ENCODE measurements around the gene TMEM184A.

TMEM184A gene

DNA sequence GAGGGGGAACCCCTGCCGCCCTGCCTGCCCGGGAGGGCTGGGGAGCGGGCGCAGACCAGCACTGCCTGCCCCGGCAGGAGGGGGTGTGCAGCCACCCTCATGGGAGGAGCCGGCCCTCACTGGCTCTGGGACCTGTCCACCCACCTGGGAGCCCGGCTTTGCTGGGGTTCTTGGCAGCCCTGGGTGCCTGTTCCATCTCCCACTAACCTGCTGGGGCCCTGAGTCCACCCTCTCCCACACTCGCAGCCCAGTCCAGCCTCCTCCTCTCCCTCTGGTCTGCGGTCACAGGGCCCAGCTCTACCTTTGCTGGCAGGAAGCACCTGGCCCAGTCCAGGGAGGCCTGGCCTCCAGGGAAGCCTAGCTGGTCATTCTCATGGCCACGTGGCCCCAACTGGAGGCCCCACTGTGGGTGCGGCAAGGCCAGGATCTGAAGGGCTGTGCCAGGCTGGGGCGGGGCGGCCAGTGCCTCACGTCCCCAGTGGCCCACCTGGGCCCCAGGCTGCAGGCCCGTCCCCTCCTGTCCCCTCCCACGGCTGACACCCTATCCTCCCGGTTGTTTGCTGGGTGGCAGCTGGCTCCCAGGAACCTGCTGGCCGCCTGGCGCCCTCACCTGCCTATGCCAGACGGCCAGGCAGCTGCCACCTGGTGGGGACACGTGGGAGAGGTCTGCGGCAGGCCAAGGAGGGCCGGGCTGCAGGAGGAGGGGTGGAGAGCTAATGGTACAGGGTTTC, at the start of gene TMEM184A:
Gene TMEM184A, minus strand, starts transcription at position 393 of the 731 bp plus-strand sequence. CDS start 721 bp downstream, outside the sequence.
- no peak for FAIRE-seq

- FAIRE-seq: no peak
These were observed 48.4 kb upstream of the TMEM184A start for GRCh38 chr7:1604383-1604782.

DNA sequence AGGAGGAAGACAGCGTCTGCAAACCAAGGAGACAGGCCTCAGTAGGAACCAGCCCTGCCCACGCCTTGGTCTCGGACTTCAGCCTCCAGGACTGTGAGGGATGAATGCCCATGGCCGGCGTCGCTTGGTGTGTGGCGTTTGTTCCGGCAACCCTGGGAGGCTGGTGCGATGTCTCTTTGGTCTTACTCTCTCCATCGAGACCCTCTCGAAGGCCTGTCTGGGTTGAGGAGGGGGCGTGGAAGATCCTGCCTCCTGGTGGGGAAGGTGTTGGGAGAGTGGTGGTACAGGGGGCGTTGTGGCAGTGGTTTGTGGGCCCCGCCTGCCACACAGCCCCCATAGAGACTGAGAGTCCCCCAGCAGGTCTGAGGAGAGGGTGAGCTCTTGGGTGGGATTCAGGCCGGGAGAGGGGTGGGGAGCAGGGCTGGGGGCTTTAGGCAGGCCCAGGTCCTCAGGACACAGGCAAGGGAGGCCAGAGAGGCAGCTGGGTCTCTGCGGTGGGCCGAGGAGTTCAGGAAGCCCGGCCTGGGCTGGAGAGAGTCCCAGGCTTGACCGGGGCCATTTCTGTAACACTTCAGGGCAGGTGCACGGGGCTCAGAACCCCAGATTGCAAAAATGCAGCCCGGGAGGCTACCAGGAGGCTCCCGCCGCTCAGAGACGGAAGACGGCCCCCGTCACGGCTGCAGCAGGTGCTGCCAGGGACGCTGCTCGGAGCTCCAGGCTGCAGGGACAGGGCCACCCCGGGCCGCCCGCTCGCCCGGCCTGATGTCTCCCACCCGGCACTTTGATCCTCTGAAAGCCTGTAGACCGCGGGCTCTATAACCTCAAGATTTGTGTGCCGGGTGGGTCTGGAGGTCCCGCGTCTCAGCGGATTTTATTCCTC, 47.6 kb upstream of the TMEM184A start:
- FAIRE-seq: no peak

GRCh38 chr7:1602386-1602785, 46.4 kb upstream of the TMEM184A start:
- FAIRE-seq: no peak

DNA sequence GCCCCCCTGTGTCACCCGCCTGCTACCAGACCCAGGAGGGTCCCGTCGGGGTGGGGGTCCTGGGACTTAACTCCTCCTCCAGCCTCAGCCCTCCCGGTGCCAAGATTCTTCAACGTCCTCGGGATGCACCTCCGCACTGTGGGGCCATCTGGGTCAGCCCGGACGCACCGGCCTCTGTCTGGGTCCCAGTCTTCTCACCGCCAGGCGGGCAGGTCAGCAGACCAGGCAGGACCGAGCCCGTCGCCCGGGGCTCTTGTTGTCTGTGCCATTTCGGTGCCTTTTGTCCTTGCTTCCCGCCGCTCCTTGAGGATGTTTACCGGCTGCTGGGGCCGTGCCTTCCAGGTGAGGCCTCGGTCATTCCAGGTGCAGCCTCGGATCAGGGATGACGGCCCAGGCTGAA, 46.0 kb upstream of the TMEM184A start:
- no peak for FAIRE-seq

- FAIRE-seq: no peak
These were observed 43.8 kb upstream of the TMEM184A start for GRCh38 chr7:1599640-1600395.

DNA sequence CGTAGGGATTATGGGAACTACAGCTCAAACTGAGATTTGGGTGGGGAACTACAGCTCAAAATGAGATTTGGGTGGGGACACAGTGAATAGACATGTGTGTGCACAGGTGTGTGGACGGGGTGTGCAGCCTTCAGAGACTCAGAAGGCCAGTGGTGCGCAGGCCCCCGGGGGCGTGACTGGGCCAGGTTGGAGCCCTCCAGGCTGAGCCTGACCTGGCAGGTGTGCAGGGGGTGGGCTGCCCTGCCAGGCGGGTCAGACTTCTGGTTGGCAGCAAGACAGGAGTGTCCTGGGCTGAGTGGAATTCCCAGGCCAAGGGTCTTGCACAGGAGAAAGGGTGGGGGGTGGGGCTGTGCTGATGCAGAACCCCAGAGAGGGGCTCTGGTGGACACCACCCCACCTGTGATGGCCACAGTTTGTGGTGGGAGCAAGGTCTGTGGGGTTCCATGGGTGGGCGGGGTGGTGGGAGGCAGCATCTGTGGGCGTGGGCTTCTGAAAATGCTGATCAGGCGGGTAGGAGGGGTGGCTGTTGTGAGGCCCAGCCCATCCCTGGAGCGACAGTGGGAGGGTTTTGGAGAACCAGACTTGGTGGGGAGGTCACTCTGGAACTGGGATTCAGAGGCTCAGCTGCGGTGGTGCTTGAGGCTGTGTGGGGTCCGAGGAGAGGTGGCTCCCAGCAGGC, 43.1 kb upstream of the TMEM184A start:
- no peak for FAIRE-seq

GRCh38 chr7:1598286-1598685, 42.3 kb upstream of the TMEM184A start:
- no peak for FAIRE-seq

DNA sequence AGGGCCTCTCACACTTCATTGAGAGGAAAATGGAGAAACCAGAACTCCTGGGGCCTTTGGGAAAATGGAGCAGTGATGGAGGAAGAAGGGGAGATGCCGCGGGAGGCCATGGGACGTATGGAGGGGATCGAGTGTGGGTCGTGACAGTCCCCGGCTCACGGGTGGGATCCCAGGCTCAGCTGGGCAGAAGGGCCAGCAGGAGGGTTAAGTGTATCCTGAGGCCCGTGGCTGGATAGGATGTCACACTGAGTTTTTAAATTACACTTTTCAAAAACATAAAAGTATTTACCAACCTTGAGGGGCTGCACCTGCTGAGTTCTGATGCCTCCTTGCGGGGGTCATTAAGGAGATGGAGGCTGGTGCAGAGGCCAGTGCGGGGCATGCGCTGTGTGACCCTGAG, 41.8 kb upstream of the TMEM184A start:
- no peak for FAIRE-seq

- no peak for FAIRE-seq
These were observed 41.2 kb upstream of the TMEM184A start for GRCh38 chr7:1597066-1597760.

- FAIRE-seq: no peak
These were observed 40.4 kb upstream of the TMEM184A start for GRCh38 chr7:1596181-1597043.

- no peak for FAIRE-seq
These were observed 39.6 kb upstream of the TMEM184A start for GRCh38 chr7:1595636-1596035.

- FAIRE-seq: no peak
These were observed 39.0 kb upstream of the TMEM184A start for GRCh38 chr7:1595027-1595426.

DNA sequence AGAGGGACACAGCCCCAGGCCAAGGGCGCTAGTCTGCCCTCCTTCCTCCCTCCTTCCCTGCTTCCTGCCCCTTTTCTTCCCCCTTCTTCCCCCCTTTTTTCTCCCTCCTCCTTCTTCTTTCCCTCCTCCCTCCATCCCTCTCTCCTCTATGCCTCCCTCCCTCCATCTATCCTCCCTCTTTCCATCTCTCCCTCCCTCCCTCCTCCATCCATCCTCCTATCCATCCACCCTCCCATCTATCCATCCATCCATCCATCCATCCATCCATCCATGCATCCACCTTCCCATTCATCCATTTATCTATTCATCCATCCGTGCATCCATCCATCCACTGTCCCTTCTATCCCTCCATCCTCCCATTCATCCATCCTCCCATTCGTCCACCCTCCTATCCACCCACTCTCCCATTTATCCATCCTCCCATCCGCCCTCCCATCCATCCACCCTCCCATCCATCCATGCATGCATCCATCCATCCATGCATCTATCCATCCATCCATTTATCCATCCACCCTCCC, 38.0 kb upstream of the TMEM184A start:
- FAIRE-seq: no peak

DNA sequence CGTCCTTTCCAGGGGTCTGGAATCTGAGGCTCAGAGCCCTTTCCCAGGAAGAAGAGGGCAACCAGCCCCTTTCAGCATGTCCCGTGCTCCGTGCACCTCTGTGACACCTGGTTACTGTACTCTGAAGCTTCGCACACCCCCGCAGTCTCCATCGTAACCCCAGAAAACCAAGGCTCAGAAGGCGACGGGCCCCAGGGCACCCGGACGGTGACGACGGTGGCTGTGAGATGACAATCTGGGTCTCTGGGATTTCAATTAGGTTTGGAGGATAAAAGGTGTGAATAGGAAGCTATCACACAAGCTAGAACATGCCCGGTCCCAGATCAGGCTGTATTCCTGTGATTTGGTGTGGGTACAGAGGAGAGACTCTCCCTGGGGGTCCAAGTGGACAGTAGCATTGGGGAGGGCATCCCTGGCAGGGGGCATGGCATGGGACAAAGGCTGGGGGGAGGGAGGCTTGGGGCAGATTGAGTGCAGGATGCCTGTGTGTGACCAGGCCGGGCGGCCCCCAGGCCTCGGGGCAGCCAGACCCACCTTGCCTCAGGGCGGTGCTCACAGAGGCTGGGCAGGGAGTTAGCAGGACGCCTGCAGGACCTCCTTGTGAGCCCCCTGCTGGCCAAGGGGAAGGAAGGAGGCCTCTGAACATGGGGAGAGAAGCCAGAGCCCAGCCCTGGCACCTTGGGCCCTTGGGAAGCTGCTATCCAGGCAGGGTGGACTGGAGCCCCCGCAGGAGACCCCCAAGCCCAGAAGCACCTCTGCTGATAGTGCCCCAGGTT, 37.3 kb upstream of the TMEM184A start:
- FAIRE-seq: no peak

DNA sequence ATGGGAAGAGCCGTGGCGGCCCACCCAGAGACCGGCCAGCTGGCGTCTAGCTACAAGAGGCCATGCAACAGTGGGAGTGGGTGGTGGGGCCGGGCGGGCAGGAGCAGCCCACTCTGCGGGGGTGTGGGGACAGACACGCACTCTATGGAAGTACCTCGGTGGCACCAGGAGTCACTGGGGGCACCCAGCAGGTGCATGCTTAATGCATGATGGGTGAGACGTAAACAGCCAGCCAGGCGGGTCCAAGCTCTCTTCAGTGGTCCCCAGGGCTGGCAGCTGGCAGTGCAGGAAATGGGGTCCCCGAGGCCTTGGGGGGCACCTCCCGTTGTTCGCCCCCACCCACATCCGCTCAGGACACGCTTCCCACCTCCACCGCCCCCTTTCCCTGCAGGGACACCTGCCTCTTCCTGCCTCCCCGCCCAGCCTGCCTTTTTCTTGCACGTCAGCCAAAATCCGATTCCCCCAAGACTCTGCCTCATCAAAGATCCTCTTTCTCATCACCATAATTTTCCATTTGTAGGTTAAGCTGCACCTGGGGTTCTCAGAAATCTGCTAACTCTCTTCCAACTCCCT, 36.4 kb upstream of the TMEM184A start:
- FAIRE-seq: no peak

GRCh38 chr7:1591876-1592275, 35.9 kb upstream of the TMEM184A start:
- FAIRE-seq: no peak

GRCh38 chr7:1591396-1591795, 35.4 kb upstream of the TMEM184A start:
- no peak for FAIRE-seq

DNA sequence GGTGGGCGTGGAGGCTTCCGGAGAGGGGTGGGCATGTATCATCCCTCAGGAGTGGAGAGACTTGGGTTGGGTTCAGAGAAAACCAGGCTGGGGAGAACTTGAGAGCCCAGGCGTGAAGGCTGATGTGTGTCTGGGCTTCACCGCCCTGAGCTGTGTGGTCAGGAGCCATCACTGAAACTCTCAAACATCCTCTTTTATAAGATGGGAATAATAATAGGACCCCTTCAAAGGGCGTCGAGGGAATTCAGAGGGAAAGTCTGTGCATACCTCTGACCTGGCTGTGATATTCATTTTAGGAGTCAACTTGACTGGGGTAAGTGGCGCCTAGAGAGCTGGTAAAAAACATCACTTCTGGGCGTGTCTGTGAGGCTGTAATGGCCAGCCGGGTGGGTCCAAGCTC, 34.9 kb upstream of the TMEM184A start:
- no peak for FAIRE-seq

DNA sequence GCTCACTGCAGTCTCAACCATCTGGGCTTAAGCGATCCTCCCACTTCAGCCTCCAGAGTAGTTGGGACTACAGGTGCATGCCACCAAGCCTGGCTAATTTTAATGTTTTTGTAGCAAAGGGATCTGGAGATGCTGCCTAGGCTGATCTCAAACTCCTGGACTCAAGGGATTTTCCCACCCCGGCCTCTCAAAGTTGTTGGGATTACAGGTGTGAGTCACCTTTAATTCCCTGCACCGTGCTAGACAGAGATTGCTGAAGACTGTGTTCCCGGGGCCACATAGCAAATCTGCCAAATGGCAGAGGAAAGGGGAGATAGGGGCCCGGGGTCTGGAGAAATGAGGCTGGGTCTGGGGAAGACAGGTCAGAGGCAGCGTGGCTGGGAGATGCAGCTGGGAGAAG, 34.5 kb upstream of the TMEM184A start:
- no peak for FAIRE-seq

All from A204.1 (cell line).